Measurements from ENCODE around the gene URGCP. TPM values are rescaled to one million over a fixed set of nuclear protein-coding genes. Genes with fewer than 3 reads are reported as not detected.
A peak's percentile ranks its signal among the peaks of the same experiment; 100 is the strongest.

URGCP gene
- total RNA-seq, 2 experiments from 2014 or later: 18.8 to 19.4 TPM

DNA sequence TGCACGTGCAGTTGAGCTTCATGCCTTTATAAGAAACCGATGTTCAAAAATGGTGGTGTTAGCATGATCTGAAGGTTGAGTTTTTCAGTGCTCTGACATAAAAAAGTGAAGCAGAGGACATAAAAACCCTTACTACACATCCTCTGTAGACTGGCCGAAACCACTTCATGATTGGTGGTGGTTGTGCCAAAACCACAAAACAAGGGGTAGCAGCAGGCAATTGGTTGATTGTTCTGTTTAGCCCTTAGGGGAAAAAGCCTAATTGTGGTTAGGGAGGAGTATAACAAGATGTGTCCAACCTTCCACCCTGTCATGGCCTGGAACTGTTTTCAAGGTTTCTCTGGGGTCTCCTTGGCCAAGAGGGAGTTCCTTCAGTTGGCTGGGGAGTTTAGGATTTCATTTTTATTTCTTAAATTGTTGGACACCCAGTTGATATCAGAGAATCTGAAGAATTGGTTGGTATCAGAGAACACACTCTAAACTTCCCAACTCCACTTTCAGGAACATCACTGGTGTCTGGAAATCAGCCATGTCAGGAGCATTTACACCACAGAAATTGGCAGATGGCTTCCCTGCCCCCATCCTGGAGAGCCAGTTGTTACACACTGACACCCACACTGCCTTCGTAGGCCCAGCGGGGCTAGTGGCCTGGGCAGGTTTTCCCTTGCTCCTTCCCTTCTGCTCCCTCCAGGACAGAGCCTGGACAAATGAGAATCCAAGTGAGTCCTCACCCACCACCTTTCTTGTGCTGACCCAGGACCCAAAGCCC is 55.9 kb downstream of the URGCP start:
- DNase-seq (no peak), ATAC-seq (no peak)
- no peak for TF ChIP-seq CTCF (IDR thresholded peaks at IDR 0.05)
- ChIA-PET POLR2A (no interaction called here), CTCF (interaction anchor here (1.3 kb wide), 1 partner anchor 11 kb away, joined by 6 read pairs; no protein-coding TSS in a partner anchor)
- Mint-ChIP-seq H3K4me1 (ENCODE audit: low read depth) (peaks cover 5% of the 10 kb centered on the region), H3K27ac (no peak overlapping the region), H3K9me3 (no peaks in the 10 kb centered on the region), H3K4me3 (no peak overlapping the region), H3K36me3 (ENCODE audit: low read depth) (no peaks in the 10 kb centered on the region), H3K27me3 (peaks cover 3% of the 10 kb centered on the region)
- intact Hi-C loops (cut with micrococcal nuclease): no loop called here

DNA sequence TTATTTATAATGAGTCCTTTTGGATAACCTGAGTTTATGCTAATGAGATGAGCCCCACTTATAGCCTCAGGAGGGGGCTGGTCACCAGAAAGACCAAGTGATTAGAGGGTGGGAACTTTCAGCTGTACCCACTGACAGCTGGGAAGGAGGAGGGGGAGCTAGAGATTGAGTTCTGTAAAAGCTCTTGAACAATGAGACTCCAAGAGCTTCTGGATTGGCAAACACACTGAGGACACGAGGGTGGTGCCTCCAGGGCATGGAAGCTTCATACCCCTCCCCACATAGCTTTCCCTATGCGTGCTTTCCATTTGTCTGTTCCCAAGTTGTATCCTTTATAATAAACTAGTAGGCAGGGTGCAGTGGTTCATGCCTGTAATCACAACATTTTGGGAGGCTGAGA is 57.3 kb downstream of the URGCP start:
- intact Hi-C loops (cut with micrococcal nuclease): no loop called here
- Mint-ChIP-seq H3K27me3 (no peaks in the 10 kb centered on the region), H3K27ac (no peak overlapping the region), H3K4me1 (ENCODE audit: low read depth) (peaks cover 5% of the 10 kb centered on the region), H3K9me3 (no peaks in the 10 kb centered on the region), H3K4me3 (no peak overlapping the region), H3K36me3 (ENCODE audit: low read depth) (no peaks in the 10 kb centered on the region)
- TF ChIP-seq CTCF (IDR thresholded peaks at IDR 0.05): no peak
- ChIA-PET POLR2A (interaction anchor here (0.6 kb wide), 1 partner anchor 264 kb away, joined by 3 read pairs; no protein-coding TSS in a partner anchor), CTCF (interaction anchor here (2.3 to 2.4 kb wide), 2 partner anchors 10 to 11 kb away, joined by 10 to 14 read pairs; no protein-coding TSS in a partner anchor)
- ATAC-seq: no peak
- DNase-seq: no peak

GRCh38 chr7:43847496-43847895 is 58.9 kb downstream of the URGCP start:
- ChIA-PET POLR2A (no interaction called here), CTCF (interaction anchor here (0.7 to 2.4 kb wide), 4 partner anchors 8 to 18 kb away, joined by 3 to 14 read pairs (median 6); no protein-coding TSS in a partner anchor)
- ATAC-seq: no peak

DNA sequence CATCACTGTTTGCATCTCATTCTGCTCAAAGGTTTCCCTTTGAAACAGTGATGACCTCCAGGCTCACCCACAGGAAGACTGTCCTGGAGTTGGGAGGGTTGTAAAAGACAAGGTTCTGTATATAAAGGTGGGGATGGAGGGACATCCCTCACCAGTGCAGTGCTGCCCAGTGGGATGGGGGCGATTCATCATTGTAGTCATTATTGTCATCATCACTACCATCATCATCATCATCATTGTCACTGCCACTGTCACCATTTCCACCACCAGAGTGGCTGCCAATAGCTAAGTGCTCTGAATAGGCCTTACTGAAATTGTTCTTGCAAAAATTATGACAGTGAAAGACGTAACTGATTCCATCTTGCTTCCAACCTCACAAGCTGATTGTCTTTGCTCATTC is 61.7 kb downstream of the URGCP start:
- intact Hi-C loops (cut with micrococcal nuclease): no loop called here
- POLR2A ChIA-PET: interaction anchor here (1.0 kb wide), 1 partner anchor 261 kb away, joined by 3 read pairs; no protein-coding TSS in a partner anchor
- Mint-ChIP-seq H3K9me3 (no peaks in the 10 kb centered on the region), H3K4me1 (ENCODE audit: low read depth) (no peaks in the 10 kb centered on the region), H3K27me3 (peaks cover 1% of the 10 kb centered on the region), H3K36me3 (ENCODE audit: low read depth) (no peaks in the 10 kb centered on the region), H3K27ac (no peak overlapping the region), H3K4me3 (no peak overlapping the region)
- no peak for DNase-seq
- peak; percentile 20 for ATAC-seq
- no peak for TF ChIP-seq CTCF (IDR thresholded peaks at IDR 0.05)
- CTCF ChIA-PET: interaction anchor here (0.7 to 4.0 kb wide), 5 partner anchors 10 to 262 kb away, joined by 3 to 20 read pairs (median 3); partner anchors contain the start of gene STK17A

More at GRCh38 chr7:43847496-43847895, 58.9 kb downstream of the URGCP start:
- Mint-ChIP-seq H3K9me3 (no peaks in the 10 kb centered on the region), H3K4me1 (ENCODE audit: low read depth) (peaks cover 5% of the 10 kb centered on the region), H3K27ac (no peak overlapping the region), H3K4me3 (no peak overlapping the region), H3K36me3 (ENCODE audit: low read depth) (no peaks in the 10 kb centered on the region), H3K27me3 (no peaks in the 10 kb centered on the region)
- intact Hi-C loops (cut with micrococcal nuclease): no loop called here
- no peak for DNase-seq
- no peak for TF ChIP-seq CTCF (IDR thresholded peaks at IDR 0.05)

- DNase-seq (no peak), ATAC-seq (peak; percentile 39)
- no peak overlapping the region for H3K27ac Mint-ChIP-seq
- H3K9me3 Mint-ChIP-seq: no peaks in the 10 kb centered on the region
- H3K36me3 Mint-ChIP-seq (ENCODE audit: low read depth): no peaks in the 10 kb centered on the region
- TF ChIP-seq CTCF (IDR thresholded peaks at IDR 0.05): no peak
- H3K27me3 Mint-ChIP-seq: peaks cover 1% of the 10 kb centered on the region
- no peak overlapping the region for H3K4me3 Mint-ChIP-seq
- H3K4me1 Mint-ChIP-seq (ENCODE audit: low read depth): no peaks in the 10 kb centered on the region
- POLR2A ChIA-PET: interaction anchor here (1.0 kb wide), 1 partner anchor 261 kb away, joined by 3 read pairs; no protein-coding TSS in a partner anchor
- CTCF ChIA-PET: interaction anchor here (0.7 to 4.0 kb wide), 5 partner anchors 10 to 262 kb away, joined by 3 to 20 read pairs (median 3); partner anchors contain the start of gene STK17A
- intact Hi-C loops (cut with micrococcal nuclease): no loop called here
Observed at GRCh38 chr7:43844257-43844656, 62.1 kb downstream of the URGCP start.
